Measurements from ENCODE around the gene SMARCB1.

The SMARCB1 gene

GRCh38 chr22:23803001-23803819, 16.4 kb downstream of the SMARCB1 start:
- no peak for DNase-seq (ENCODE audit: low read depth in 3 of 3)

GRCh38 chr22:23804781-23805291, 18.1 kb downstream of the SMARCB1 start:
- DNase-seq (ENCODE audit: low read depth in 3 of 3), result no peak

GRCh38 chr22:23806837-23807236, 20.1 kb downstream of the SMARCB1 start:
- no peak for DNase-seq (ENCODE audit: low read depth in 3 of 3)

- no peak for DNase-seq (ENCODE audit: low read depth in 3 of 3)
These were observed 25.6 kb downstream of the SMARCB1 start for GRCh38 chr22:23812378-23812777.

GRCh38 chr22:23815541-23816155, 28.9 kb downstream of the SMARCB1 start:
- DNase-seq (ENCODE audit: low read depth in 3 of 3), result no peak

GRCh38 chr22:23816156-23816976, 29.6 kb downstream of the SMARCB1 start:
- no peak for DNase-seq (ENCODE audit: low read depth in 3 of 3)

GRCh38 chr22:23817146-23817545, 30.4 kb downstream of the SMARCB1 start:
- no peak for DNase-seq (ENCODE audit: low read depth in 3 of 3)

GRCh38 chr22:23818541-23818940, 31.8 kb downstream of the SMARCB1 start:
- no peak for DNase-seq (ENCODE audit: low read depth in 3 of 3)

GRCh38 chr22:23820748-23821211, 34.0 kb downstream of the SMARCB1 start:
- no peak for DNase-seq (ENCODE audit: low read depth in 3 of 3)

GRCh38 chr22:23822101-23822671, 35.4 kb downstream of the SMARCB1 start:
- no peak for DNase-seq (ENCODE audit: low read depth in 3 of 3)

GRCh38 chr22:23823331-23823791, 36.6 kb downstream of the SMARCB1 start:
- DNase-seq (ENCODE audit: low read depth in 3 of 3), result no peak

- DNase-seq (ENCODE audit: low read depth in 3 of 3), result no peak
These were observed 37.9 kb downstream of the SMARCB1 start for GRCh38 chr22:23824476-23825245.

- DNase-seq (ENCODE audit: low read depth in 3 of 3), result no peak
These were observed 38.6 kb downstream of the SMARCB1 start for GRCh38 chr22:23825246-23825905.

- no peak for DNase-seq (ENCODE audit: low read depth in 3 of 3)
These were observed 40.0 kb downstream of the SMARCB1 start for GRCh38 chr22:23826510-23827350.

GRCh38 chr22:23827351-23827995, 40.7 kb downstream of the SMARCB1 start:
- no peak for DNase-seq (ENCODE audit: low read depth in 3 of 3)

- DNase-seq (ENCODE audit: low read depth in 3 of 3), result no peak
These were observed 42.3 kb downstream of the SMARCB1 start for GRCh38 chr22:23828800-23829680.

- DNase-seq (ENCODE audit: low read depth in 3 of 3), result no peak
These were observed 43.1 kb downstream of the SMARCB1 start for GRCh38 chr22:23829845-23830372.

GRCh38 chr22:23831261-23831660, 44.5 kb downstream of the SMARCB1 start:
- DNase-seq (ENCODE audit: low read depth in 3 of 3), result no peak
